Measurements from ENCODE around the gene TADA2A.

DNA sequence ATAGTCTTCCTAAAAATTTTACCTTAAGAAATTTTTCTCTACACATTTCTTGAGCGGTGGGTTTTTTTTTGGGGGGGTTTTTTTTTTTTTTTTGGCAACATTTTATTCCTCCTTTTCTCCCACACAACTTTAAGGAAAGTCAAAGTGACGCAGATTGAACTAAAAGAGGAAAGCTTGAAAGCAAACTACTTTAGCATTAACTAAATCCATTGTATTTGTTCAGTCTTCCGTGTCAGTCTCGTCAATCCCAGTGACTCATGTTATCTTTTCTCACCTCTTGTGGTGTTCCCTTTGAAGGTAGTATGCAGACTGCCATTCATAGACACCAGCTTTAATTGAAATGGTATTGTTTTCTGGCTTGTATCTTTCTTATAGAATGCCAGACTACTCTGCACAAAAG lies 39.3 kb downstream of the TADA2A start:
- TF ChIP-seq, protein P1, sequence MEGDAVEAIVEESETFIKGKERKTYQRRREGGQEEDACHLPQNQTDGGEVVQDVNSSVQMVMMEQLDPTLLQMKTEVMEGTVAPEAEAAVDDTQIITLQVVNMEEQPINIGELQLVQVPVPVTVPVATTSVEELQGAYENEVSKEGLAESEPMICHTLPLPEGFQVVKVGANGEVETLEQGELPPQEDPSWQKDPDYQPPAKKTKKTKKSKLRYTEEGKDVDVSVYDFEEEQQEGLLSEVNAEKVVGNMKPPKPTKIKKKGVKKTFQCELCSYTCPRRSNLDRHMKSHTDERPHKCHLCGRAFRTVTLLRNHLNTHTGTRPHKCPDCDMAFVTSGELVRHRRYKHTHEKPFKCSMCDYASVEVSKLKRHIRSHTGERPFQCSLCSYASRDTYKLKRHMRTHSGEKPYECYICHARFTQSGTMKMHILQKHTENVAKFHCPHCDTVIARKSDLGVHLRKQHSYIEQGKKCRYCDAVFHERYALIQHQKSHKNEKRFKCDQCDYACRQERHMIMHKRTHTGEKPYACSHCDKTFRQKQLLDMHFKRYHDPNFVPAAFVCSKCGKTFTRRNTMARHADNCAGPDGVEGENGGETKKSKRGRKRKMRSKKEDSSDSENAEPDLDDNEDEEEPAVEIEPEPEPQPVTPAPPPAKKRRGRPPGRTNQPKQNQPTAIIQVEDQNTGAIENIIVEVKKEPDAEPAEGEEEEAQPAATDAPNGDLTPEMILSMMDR (conservative IDR thresholded peaks at IDR 0.05; ENCODE audit: low read length), result no peak
- TF ChIP-seq EZH2phosphoT487 (IDR thresholded peaks at IDR 0.05; ENCODE audit: borderline replicate concordance), result no peak

All from Loucy (cell line).